AG04449 (cell line): ENCODE data around the gene SLC30A10.

Experiments used
- CTCF ChIA-PET: fragments of 350-600 bp; formaldehyde crosslinking; extraction: SDS; loops from one replicate; lab custom pipeline; 2021; ENCODE audit warnings: antibody characterized with exemption; lab: Yijun Ruan, JAX
- POLR2A ChIA-PET: fragments of 400-600, 350-600 bp; formaldehyde crosslinking; extraction: SDS; loops from one replicate; lab custom pipeline; 2020; ENCODE audit warnings: antibody characterized with exemption, inconsistent platforms; lab: Yijun Ruan, JAX
- DNase-seq: peaks from one replicate; pipeline ENCODE4 v3.0.0-alpha.2; 2010; ENCODE audit warnings: low read depth, low spot score
- H3K4me3 ChIP-seq: 2 replicates; pipeline ENCODE4 v1.5.1; 2011; ENCODE audit warnings: low read depth, mild to moderate bottlenecking, control low read depth, low read length
- TF ChIP-seq, protein P1 (sequence below): IDR thresholded peaks from one replicate; pipeline ENCODE4 v1.5.1; 2011; ENCODE audit warnings: mild to moderate bottlenecking, moderate library complexity, low read length, control low read depth, inconsistent platforms; ENCODE audit not compliant: insufficient read depth; ENCODE audit errors: missing control alignments

Gene SLC30A10

DNA sequence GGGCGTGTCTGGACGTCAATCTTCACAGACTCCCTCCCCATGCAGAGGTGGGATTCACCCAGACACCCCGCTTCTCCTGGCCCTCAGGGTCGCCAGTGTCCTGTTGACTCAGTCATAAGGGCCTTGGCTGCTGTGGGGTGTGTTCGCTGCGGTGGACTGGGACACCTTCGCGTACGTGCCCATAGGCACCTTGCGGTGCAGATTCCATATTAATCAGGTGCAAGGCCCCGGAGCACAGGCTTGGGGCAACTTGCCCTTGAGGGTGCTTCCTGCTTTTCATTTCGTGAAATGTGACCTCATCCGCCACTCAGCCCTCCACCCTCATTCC, 398 bp upstream of the SLC30A10 start:
- 0 out of 2 replicates have a peak overlapping the region, but pooled peaks have one; percentile 41 for H3K4me3 ChIP-seq
- no peak for DNase-seq
- ChIA-PET CTCF (no interaction called here), POLR2A (no interaction called here)
- TF ChIP-seq, protein P1, sequence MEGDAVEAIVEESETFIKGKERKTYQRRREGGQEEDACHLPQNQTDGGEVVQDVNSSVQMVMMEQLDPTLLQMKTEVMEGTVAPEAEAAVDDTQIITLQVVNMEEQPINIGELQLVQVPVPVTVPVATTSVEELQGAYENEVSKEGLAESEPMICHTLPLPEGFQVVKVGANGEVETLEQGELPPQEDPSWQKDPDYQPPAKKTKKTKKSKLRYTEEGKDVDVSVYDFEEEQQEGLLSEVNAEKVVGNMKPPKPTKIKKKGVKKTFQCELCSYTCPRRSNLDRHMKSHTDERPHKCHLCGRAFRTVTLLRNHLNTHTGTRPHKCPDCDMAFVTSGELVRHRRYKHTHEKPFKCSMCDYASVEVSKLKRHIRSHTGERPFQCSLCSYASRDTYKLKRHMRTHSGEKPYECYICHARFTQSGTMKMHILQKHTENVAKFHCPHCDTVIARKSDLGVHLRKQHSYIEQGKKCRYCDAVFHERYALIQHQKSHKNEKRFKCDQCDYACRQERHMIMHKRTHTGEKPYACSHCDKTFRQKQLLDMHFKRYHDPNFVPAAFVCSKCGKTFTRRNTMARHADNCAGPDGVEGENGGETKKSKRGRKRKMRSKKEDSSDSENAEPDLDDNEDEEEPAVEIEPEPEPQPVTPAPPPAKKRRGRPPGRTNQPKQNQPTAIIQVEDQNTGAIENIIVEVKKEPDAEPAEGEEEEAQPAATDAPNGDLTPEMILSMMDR = no peak

GRCh38 chr1:219927298-219927955, 930 bp downstream of the SLC30A10 start:
- peak overlapping the region; percentile 41; the same call in 1 of the 2 replicates for H3K4me3 ChIP-seq
- no peak for DNase-seq
- TF ChIP-seq, protein P1 = no peak
- ChIA-PET POLR2A (no interaction called here), CTCF (interaction anchor here (1.6 kb wide), 1 partner anchor 13 kb away, joined by 3 read pairs; no protein-coding TSS in a partner anchor)

DNA sequence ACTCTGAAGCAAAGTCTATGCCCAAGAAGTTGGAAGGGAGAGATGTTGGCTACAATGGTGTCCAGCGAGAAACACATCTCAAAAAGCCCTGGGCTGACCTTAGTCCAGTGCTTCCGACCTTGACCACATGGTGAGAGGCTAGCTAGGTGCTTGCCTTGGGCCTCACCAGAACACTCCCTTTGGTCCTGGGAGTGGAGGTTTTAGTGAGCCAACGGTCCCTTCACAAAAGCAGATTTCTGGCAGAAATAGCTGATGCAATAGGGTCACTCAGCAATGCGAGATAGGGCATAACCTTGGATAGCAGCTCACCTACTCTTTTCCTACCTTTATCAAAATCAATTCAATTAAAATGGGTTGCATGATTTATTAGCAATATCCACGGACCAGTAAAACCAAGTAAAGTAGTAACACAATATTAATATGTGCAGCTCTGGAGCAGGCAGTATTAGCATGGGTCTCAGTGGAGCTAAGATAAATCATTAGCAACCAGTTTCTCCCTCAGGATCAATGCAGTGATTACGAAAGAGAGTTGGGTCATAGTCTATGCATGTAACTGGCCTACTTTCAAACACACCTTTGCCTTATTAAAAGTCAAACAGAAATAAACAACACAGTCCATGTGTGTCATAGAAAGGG, 1.9 kb downstream of the SLC30A10 start:
- H3K4me3 ChIP-seq = no peak overlapping the region
- no peak for DNase-seq
- POLR2A ChIA-PET = interaction anchor here (0.6 kb wide), 1 partner anchor 1270 kb away, joined by 3 read pairs; no protein-coding TSS in a partner anchor
- TF ChIP-seq, protein P1 = no peak
- CTCF ChIA-PET = interaction anchor here (1.6 kb wide), 1 partner anchor 12 kb away, joined by 3 read pairs; no protein-coding TSS in a partner anchor

DNA sequence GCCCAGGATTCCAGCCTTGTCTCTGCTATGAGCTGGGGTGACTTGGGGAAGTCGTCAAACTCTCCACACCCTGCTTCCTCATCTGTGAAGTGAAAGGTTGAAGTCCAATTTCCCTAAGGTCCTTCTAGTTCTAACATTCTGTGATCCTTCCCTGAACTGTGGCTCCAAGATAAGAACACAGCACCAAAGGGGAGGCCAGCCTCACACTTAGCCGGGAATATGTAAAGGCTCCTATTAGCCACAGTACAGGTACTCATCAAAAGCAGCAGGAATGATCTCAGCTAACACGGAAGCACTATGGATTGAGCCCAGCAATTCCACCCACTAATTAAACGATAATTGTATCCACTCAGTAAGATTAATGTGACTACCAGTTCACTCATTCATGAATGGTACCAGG, 4.0 kb downstream of the SLC30A10 start:
- TF ChIP-seq, protein P1 = no peak
- DNase-seq = no peak
- POLR2A ChIA-PET = no interaction called here
- no peak overlapping the region for H3K4me3 ChIP-seq
- CTCF ChIA-PET = no interaction called here

- ChIA-PET POLR2A (no interaction called here), CTCF (no interaction called here)
- no peak for DNase-seq
- TF ChIP-seq, protein P1 = no peak
- no peak overlapping the region for H3K4me3 ChIP-seq
Measured at GRCh38 chr1:219917851-219918466, 10.4 kb downstream of the SLC30A10 start.

GRCh38 chr1:219917281-219917680, 11.1 kb downstream of the SLC30A10 start:
- CTCF ChIA-PET = no interaction called here
- POLR2A ChIA-PET = no interaction called here
- TF ChIP-seq, protein P1 = no peak

More at GRCh38 chr1:219917281-219917680, 11.1 kb downstream of the SLC30A10 start:
- H3K4me3 ChIP-seq = no peak overlapping the region
- DNase-seq = no peak
